HG03571 (cell line): Measurements from ENCODE around the gene GVQW3.

ENCODE experiments used
- ATAC-seq: cut with Tn5 transposase; IDR thresholded peaks from one replicate; pipeline ENCODE4 v1.9.1; 2021; ENCODE audit not compliant: unreplicated experiment

The GVQW3 gene

DNA sequence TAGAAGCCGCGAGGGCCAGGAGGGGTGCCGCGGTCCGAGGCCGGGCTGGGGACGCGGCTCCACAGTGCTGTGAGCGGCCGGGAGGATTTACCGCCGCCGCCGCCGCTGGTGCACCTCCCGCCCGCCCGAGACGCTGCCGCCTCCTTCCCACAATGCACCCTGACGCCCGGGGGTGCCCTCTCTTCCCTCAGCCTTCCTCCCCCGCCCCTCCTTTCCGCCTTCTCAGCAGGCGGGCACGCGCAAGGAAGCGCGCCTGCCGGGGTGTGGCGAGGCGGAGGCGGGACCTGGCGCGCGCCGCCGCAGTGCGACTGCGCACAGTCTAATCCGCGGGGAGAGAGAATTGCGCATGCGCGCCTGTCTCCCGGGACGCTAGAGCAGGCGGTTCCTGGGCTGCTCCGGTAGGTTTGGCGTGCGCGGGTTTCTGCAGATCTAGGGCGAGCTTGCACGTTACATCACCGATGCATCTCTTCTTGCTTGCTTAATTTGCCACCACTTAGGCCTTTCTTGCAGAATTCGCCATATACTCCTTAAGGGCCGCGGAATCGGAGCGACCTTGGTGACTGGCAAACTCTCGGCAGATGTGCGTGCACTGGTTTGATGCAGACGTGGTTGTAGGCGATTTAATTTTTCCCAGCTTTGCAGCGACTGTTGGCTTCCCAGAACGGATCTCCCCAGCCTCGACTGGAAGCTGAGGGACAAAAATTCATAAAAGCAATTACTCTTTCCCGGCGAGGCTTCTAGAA, at the start of gene GVQW3, which contains the start of gene THAP12:
GVQW3 (plus strand) TSS at position 347 of the 743 bp plus-strand sequence. CDS start 506 bp downstream, outside the sequence.
THAP12 (minus strand) TSS at position 156 of the 743 bp plus-strand sequence. CDS start 296 bp downstream, outside the sequence.
- ATAC-seq: peak; percentile 75

GRCh38 chr11:76334826-76335389, 46.2 kb upstream of the GVQW3 start:
- no peak for ATAC-seq

GRCh38 chr11:76335842-76336241, 45.3 kb upstream of the GVQW3 start:
- ATAC-seq: no peak

GRCh38 chr11:76336597-76336996, 44.5 kb upstream of the GVQW3 start:
- ATAC-seq: no peak

DNA sequence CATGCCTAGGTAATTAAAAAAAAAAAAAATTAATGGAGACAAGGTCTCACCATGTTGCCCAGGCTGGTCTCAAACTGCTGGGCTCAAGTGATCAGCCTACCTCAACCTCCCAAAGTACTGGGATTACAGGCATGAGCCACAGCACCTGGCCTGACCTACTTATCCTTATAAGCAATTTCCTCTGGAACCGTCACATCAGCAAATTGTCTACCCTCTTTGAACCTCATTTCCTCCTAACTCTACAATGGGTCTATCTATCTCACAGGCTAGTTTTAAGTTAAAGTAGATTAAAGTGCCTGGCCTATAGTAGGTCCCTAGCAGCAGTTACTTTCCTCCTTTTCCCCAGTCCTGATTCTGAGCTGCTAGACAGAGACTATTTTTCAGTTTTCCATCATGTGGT, 43.7 kb upstream of the GVQW3 start:
- no peak for ATAC-seq

GRCh38 chr11:76337923-76338322, 43.2 kb upstream of the GVQW3 start:
- no peak for ATAC-seq

GRCh38 chr11:76339221-76339620, 41.9 kb upstream of the GVQW3 start:
- no peak for ATAC-seq

DNA sequence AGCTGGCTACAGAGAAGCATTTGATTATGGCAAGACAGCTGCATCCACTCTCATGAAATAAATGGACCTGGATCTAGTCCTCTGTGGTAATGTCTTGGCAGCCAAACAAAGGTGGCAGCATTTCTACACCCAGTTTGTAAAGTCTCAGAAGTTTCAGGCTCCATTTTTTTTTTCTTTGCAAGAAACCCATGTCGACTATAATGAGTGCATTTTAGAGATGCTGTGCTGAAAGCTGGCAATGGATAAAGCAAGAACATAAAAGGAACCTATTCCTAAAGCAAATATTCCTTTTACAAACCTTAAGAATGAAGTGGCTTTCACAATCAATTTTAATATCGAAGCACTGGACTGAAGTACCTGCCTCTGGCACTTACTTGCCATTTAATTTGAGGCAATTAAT, 33.7 kb upstream of the GVQW3 start:
- no peak for ATAC-seq

GRCh38 chr11:76348348-76348747, 32.8 kb upstream of the GVQW3 start:
- ATAC-seq: no peak

GRCh38 chr11:76355172-76355571, 26.0 kb upstream of the GVQW3 start:
- ATAC-seq: no peak

DNA sequence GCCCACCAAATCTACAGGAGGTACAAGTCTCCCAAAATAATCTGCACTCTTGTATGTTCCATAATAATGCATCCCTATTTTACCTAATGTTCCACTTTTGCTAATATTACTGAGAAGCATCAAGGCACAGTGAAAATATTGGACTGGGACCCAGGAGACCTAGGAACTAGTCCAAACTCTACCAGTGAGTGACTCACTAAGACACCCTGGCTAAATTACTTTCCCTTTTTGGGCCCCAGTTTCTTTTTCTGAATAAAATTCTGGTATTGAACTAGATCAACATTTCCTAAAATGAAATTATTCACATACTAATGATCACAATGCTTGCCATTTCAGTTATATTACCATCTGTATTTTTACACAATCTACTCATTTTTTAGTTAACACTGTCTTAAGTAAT, 19.7 kb upstream of the GVQW3 start:
- no peak for ATAC-seq

GRCh38 chr11:76361776-76362175, 19.3 kb upstream of the GVQW3 start:
- ATAC-seq: no peak

DNA sequence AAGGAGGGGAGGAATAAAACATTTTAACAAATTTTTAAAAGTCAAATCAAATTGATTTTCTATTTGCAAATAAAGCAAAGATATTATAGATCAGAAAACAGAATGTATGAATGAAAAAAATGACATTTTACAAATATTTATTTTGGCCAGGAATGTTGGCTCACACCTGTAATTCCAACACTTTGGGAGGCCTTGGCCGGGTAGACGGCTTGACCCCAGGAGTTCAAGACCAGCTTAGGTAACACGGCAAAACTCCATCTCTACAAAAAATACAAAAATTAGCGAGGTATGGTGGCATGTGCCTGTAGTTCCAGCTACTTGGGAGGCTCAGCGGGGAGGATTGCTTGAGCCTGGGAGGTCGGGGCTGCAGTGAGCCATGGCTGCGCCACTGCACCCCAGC, 18.4 kb upstream of the GVQW3 start:
- no peak for ATAC-seq

DNA sequence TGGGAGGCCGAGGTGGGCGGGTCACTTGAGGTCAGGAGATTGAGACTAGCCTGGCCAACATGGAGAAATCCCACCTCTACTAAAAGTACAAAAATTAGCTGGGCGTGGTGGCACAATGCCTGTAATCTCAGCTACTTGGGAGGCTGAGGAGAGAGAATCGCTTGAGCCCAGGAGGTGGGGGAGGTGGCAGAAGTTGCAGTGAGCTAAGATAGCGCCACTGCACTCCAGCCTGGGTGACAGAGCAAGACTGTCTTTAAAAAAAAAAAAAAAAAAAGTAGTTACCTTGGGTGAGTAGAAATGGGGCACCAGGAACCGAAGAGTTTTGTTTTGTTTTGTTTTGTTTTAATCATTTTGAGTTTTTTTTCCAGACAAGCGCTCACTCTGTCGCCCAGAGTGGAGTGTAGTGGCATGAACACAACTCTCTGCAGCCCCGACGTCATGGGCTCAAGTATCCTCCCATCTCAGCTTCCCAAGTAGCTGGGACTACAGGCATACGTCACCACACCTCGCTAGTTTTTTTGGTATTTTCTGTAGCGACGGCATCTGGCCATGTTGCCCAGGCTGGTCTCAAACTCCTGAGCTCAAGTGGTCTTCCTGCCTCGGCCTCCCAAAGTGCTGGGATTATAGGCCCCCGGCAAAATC, 16.0 kb upstream of the GVQW3 start:
- no peak for ATAC-seq

GRCh38 chr11:76368490-76368889, 12.6 kb upstream of the GVQW3 start:
- ATAC-seq: no peak

GRCh38 chr11:76369406-76369805, 11.7 kb upstream of the GVQW3 start:
- no peak for ATAC-seq

GRCh38 chr11:76371170-76371569, 10.0 kb upstream of the GVQW3 start:
- no peak for ATAC-seq

DNA sequence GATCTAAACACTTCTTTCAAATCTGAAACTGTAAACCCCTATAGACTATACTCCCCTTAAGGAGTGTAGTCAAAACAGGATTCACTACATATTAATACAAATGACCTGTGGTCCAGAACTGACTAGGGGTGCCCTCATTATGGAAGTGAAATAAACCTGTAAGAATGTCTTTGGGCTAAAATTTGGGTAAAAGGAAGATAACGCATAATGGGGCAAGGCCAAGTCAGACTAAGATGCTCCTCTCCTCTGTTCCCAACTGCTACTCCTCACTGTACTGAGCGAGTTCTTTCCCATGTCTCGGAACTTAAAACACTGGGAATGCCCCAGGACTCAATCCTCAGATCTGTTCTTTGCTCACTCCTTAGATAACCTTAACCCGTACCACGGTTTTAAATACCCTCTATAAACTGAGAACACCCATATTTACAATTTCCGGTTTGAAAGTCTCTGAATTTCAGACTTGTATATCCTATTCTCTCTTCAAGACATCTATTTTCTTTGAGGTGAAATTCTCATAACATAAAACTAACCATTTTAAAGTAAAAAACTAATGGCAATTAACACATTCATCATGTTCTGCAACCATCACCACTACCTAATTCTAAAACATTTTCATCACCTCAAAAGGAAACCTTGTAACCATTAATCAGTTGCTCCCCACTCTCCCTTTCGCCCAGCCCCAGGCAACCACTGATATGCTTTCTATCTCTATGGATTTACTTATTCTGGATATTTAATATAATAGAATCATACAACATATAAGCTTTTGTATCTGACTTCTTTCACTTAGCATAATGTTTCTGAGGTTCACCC, 4.2 kb upstream of the GVQW3 start:
- ATAC-seq: no peak

- no peak for ATAC-seq
Measured at GRCh38 chr11:76379807-76380158, 1.3 kb upstream of the GVQW3 start.

GRCh38 chr11:76380159-76380976, 755 bp upstream of the GVQW3 start:
- ATAC-seq: peak; percentile 13

DNA sequence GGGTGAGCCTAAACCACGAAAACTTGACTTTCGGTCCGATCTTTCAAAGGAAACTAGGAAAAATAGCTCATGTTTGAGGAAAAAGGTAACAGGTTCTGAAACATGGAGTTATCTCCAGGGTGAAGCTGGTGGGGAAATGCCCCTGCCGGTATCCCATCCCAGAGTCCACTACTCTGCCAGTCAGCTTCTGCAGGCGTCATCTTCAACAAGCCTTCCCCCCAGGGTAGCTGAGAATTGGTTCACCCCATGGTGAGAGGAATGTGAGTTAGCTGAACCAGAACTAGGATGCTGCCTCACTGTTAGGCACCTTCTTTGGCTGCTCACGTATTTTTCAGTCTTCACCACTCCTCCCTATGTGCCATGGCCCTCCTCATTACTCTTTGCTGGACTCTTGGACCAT, 1.1 kb downstream of the GVQW3 start:
- no peak for ATAC-seq
